Measurements from ENCODE around the gene CPN2.
A peak's percentile ranks its signal among the peaks of the same experiment; 100 is the strongest.

The CPN2 gene

DNA sequence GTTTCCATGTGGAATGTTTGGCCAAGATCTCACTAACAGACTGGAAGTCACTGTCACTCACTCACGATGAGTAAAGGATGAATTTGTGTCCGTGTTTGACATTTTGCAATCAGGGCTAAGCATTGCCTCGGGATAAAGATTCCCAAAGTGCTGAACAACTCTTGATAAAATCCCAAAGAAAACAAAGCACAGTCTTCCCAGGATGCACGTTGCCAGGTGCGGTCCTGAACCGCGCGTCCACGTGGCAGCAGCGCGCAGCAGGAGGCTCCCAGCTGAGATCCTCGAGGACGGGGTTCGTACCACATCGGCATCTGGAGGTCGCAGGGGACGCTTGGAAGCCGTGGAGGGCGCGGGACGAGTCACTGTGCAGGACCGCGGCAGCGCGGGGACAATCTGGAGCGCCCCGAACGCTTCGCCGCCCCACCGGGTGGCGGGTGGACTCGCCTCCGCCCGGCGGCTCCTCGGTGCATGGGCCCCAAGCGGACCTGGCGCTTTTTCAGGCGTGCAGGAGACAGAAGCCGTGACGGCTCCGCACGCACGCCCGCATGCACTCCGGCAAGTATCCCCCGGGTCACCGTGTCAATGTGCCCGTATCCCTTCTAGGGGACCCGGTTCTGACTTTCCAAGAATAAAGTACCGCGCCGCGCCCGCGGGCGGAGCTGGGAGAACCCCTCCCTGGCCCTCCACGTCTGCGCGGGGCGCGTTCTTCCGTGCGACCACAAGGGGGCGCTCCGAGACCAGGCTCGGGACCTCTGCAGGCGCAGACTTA, 17.7 kb downstream of the CPN2 start:
- ATAC-seq (ENCODE audit: low read depth) (peak; percentile 80), DNase-seq (ENCODE audit: low spot score) (no peak)
- Histone ChIP-seq H3K4me3 (ENCODE audit: severe bottlenecking) (peak overlapping the region; percentile 22), H3K27ac (ENCODE audit: poor library complexity, severe bottlenecking) (peak overlapping the region; percentile 72), H3K9me3 (ENCODE audit: severe bottlenecking) (no peaks in the 10 kb centered on the region), H3K36me3 (ENCODE audit: low read depth) (no peaks in the 10 kb centered on the region), H3K4me1 (ENCODE audit: insufficient read depth, poor library complexity, severe bottlenecking) (peaks cover 30% of the 10 kb centered on the region), H3K27me3 (ENCODE audit: insufficient read depth, poor library complexity, severe bottlenecking) (no peaks in the 10 kb centered on the region)
- TF ChIP-seq, protein P1, sequence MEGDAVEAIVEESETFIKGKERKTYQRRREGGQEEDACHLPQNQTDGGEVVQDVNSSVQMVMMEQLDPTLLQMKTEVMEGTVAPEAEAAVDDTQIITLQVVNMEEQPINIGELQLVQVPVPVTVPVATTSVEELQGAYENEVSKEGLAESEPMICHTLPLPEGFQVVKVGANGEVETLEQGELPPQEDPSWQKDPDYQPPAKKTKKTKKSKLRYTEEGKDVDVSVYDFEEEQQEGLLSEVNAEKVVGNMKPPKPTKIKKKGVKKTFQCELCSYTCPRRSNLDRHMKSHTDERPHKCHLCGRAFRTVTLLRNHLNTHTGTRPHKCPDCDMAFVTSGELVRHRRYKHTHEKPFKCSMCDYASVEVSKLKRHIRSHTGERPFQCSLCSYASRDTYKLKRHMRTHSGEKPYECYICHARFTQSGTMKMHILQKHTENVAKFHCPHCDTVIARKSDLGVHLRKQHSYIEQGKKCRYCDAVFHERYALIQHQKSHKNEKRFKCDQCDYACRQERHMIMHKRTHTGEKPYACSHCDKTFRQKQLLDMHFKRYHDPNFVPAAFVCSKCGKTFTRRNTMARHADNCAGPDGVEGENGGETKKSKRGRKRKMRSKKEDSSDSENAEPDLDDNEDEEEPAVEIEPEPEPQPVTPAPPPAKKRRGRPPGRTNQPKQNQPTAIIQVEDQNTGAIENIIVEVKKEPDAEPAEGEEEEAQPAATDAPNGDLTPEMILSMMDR (IDR thresholded peaks at IDR 0.05; ENCODE audit: poor library complexity, severe bottlenecking): peak; percentile 98

DNA sequence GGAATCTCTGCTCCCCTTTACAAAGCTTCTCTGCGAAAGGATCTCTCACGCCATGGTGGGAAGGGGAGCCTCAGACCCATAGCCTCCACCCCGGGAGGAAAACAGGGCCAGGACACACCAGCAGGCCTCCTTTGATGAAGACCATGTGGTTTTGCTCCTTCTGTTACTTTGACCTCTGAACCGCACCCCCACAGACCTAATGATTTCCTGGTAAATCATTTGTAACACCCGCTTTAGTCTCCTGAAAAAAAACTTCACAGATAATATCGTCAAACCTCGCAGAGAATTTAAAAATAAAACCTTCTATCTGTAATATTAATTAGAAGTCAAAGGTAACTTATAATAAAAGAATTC, 18.3 kb downstream of the CPN2 start:
- H3K9me3 ChIP-seq (ENCODE audit: severe bottlenecking): no peaks in the 10 kb centered on the region
- ATAC-seq (ENCODE audit: low read depth): no peak
- DNase-seq (ENCODE audit: low spot score): no peak
- peaks cover 34% of the 10 kb centered on the region for H3K4me1 ChIP-seq (ENCODE audit: insufficient read depth, poor library complexity, severe bottlenecking)
- H3K36me3 ChIP-seq (ENCODE audit: low read depth): no peaks in the 10 kb centered on the region
- TF ChIP-seq, protein P1 (IDR thresholded peaks at IDR 0.05; ENCODE audit: poor library complexity, severe bottlenecking): no peak
- H3K27me3 ChIP-seq (ENCODE audit: insufficient read depth, poor library complexity, severe bottlenecking): no peaks in the 10 kb centered on the region
- no peak overlapping the region for H3K4me3 ChIP-seq (ENCODE audit: severe bottlenecking)
- H3K27ac ChIP-seq (ENCODE audit: poor library complexity, severe bottlenecking): peak overlapping the region; percentile 72

DNA sequence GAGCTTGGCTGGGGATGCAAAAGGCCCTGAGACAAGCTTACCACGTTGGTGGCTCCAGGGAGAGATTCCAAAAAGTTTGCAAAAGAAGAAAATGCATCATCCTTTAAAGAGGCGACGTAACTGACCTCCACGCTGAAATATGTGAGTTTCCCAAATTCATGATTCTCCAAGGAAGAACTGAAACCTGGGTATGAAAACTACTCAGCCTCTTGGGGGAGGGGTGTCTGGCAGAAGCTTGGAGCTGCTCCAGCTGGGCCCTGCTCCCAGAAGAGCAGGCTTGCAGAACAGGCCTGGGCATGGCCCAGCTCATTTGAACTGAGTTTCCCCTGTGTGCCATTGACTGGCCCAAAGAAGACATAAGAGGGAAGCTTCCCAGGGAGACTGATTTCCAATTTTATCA, 20.5 kb downstream of the CPN2 start:
- DNase-seq (ENCODE audit: low spot score) (peak; percentile 89), ATAC-seq (ENCODE audit: low read depth) (peak; percentile 70)
- Histone ChIP-seq H3K27ac (ENCODE audit: poor library complexity, severe bottlenecking) (peak overlapping the region; percentile 72), H3K4me1 (ENCODE audit: insufficient read depth, poor library complexity, severe bottlenecking) (peaks cover 36% of the 10 kb centered on the region), H3K4me3 (ENCODE audit: severe bottlenecking) (no peak overlapping the region), H3K36me3 (ENCODE audit: low read depth) (no peaks in the 10 kb centered on the region), H3K9me3 (ENCODE audit: severe bottlenecking) (no peaks in the 10 kb centered on the region), H3K27me3 (ENCODE audit: insufficient read depth, poor library complexity, severe bottlenecking) (no peaks in the 10 kb centered on the region)
- TF ChIP-seq, protein P1 (IDR thresholded peaks at IDR 0.05; ENCODE audit: poor library complexity, severe bottlenecking): no peak

DNA sequence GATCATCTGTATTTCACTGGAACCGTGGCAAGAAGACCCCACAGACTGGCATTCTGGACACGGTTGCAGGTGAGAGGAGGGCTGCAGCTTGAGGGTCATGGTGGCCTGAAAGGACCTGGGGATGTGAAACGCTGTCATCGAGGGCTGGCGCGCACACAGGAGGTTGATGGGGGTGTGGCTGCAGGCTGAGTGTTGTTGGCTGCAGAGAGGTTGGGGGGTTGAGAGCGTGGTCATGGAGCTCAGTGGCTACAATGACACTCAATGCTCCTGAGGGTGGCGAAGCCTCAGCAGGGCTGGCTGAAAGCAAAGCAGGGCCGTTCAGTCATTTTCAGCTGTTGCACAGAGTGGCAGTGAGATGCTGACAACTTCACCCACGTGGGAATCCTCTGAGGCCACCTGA, 21.0 kb downstream of the CPN2 start:
- no peaks in the 10 kb centered on the region for H3K27me3 ChIP-seq (ENCODE audit: insufficient read depth, poor library complexity, severe bottlenecking)
- ATAC-seq (ENCODE audit: low read depth) (no peak; the same call in 2 of the 3 replicates), DNase-seq (ENCODE audit: low spot score) (no peak)
- H3K9me3 ChIP-seq (ENCODE audit: severe bottlenecking): no peaks in the 10 kb centered on the region
- no peak overlapping the region for H3K4me3 ChIP-seq (ENCODE audit: severe bottlenecking)
- no peaks in the 10 kb centered on the region for H3K36me3 ChIP-seq (ENCODE audit: low read depth)
- H3K27ac ChIP-seq (ENCODE audit: poor library complexity, severe bottlenecking): peak overlapping the region; percentile 72
- TF ChIP-seq, protein P1 (IDR thresholded peaks at IDR 0.05; ENCODE audit: poor library complexity, severe bottlenecking): no peak
- peaks cover 36% of the 10 kb centered on the region for H3K4me1 ChIP-seq (ENCODE audit: insufficient read depth, poor library complexity, severe bottlenecking)

DNA sequence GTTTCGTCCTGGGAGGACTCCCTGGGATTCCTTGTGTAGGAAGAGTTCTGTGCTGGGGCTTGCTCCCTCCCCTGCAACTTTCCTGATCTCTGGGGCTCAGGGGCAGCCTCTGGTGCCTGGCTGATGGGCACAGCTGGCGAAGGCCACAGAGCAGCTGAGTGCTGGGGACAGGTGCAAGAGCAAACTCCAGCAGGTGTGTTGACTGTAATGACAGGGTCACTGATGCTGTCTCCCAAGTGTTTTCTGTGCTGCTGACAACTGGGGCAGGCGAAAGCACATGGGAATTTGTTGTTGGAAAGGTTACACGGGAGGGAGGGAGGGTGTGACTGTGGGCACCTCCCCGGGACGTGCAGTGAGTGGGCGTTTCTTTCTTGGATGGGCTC, 21.6 kb downstream of the CPN2 start:
- ATAC-seq (ENCODE audit: low read depth) (no peak), DNase-seq (ENCODE audit: low spot score) (no peak)
- TF ChIP-seq, protein P1 (IDR thresholded peaks at IDR 0.05; ENCODE audit: poor library complexity, severe bottlenecking): no peak
- Histone ChIP-seq H3K4me3 (ENCODE audit: severe bottlenecking) (no peak overlapping the region), H3K4me1 (ENCODE audit: insufficient read depth, poor library complexity, severe bottlenecking) (peaks cover 36% of the 10 kb centered on the region), H3K27ac (ENCODE audit: poor library complexity, severe bottlenecking) (peak overlapping the region; percentile 72), H3K27me3 (ENCODE audit: insufficient read depth, poor library complexity, severe bottlenecking) (no peaks in the 10 kb centered on the region), H3K9me3 (ENCODE audit: severe bottlenecking) (no peaks in the 10 kb centered on the region), H3K36me3 (ENCODE audit: low read depth) (no peaks in the 10 kb centered on the region)

Measured in RWPE2 (cell line).